Neural cell (in vitro differentiated cells): Measurements from ENCODE around the gene CLINT1. TPM values are rescaled to one million over a fixed set of nuclear protein-coding genes. Genes with fewer than 3 reads are reported as not detected.

Source experiments
- H2AFZ ChIP-seq: fragments of 200-600, 300-800 bp; sonication (generic), shearing (Covaris generic); 2 replicates; pipeline ENCODE4 v1.6.0; 2014; ENCODE audit warnings: low read depth, mild to moderate bottlenecking, antibody characterized with exemption, low read length, moderate library complexity
- H3F3A ChIP-seq: fragments of 200-600 bp; shearing (Covaris generic); 2 replicates; pipeline ENCODE4 v1.6.1; 2016; ENCODE audit warnings: mild to moderate bottlenecking, moderate library complexity, mixed read lengths, antibody characterized with exemption, low read length; ENCODE audit not compliant: insufficient read depth, poor library complexity, severe bottlenecking
- H3K27ac ChIP-seq: fragments of 200-600, 300-800 bp; sonication (generic), shearing (Covaris generic); 2 replicates; pipeline ENCODE4 v1.5.1; 2014; ENCODE audit warnings: mild to moderate bottlenecking, low read length, moderate library complexity
- H3K27me3 ChIP-seq: fragments of 300-800, 200-600 bp; sonication (generic), shearing (Covaris generic); 2 replicates; pipeline ENCODE4 v1.6.0; 2014; ENCODE audit warnings: mild to moderate bottlenecking, low read depth, low read length, moderate library complexity; ENCODE audit not compliant: insufficient read depth
- H3K36me3 ChIP-seq: fragments of 300-800, 200-600 bp; sonication (generic), shearing (Covaris generic); 2 replicates; pipeline ENCODE4 v1.5.1; 2014; ENCODE audit warnings: mild to moderate bottlenecking, antibody characterized with exemption, low read length, moderate library complexity; ENCODE audit not compliant: insufficient read depth
- H3K4me2 ChIP-seq: fragments of 300-800, 200-600 bp; sonication (generic), shearing (Covaris generic); 2 replicates; pipeline ENCODE4 v1.6.0; 2014; ENCODE audit warnings: mild to moderate bottlenecking, low read length
- H3K4me3 ChIP-seq: fragments of 300-800, 200-600 bp; sonication (generic), shearing (Covaris generic); 2 replicates; pipeline ENCODE4 v1.5.1; 2014; ENCODE audit warnings: mild to moderate bottlenecking, low read length, moderate library complexity
- H3K79me2 ChIP-seq: fragments of 200-600 bp; shearing (Covaris generic); replicated peaks from 2 replicates; pipeline ENCODE4 v1.6.0; 2014; ENCODE audit warnings: mild to moderate bottlenecking, low read length, moderate library complexity; ENCODE audit not compliant: insufficient read depth
- H3K9ac ChIP-seq: fragments of 300-800, 200-600 bp; sonication (generic), shearing (Covaris generic); 2 replicates; pipeline ENCODE4 v1.6.1; 2016; ENCODE audit warnings: mild to moderate bottlenecking, low read length, mixed read lengths
- H3K9me2 ChIP-seq: fragments of 200-600 bp; shearing (Covaris generic); 2 replicates; pipeline ENCODE4 v1.6.1; 2016; ENCODE audit warnings: mild to moderate bottlenecking, low read length, mixed read lengths; ENCODE audit not compliant: insufficient read depth
- H3K9me3 ChIP-seq: fragments of 200-600, 300-800 bp; sonication (generic), shearing (Covaris generic); 2 replicates; pipeline ENCODE4 v1.6.1; 2016; ENCODE audit warnings: mild to moderate bottlenecking, mixed run types, low read length, moderate library complexity, mixed read lengths
- H4K20me1 ChIP-seq: fragments of 200-600 bp; shearing (Covaris generic); 2 replicates; pipeline ENCODE4 v1.6.1; 2016; ENCODE audit warnings: mild to moderate bottlenecking, mixed run types; ENCODE audit not compliant: insufficient read depth
- EP300 ChIP-seq: fragments of 450-650 bp; conservative IDR thresholded peaks from 2 replicates; pipeline ENCODE4 v1.6.1; 2014; ENCODE audit warnings: antibody characterized with exemption, mild to moderate bottlenecking, moderate library complexity; ENCODE audit not compliant: poor library complexity, severe bottlenecking
- EZH2 ChIP-seq: fragments of 200-600, 300-800 bp; shearing (Covaris generic), sonication (generic); IDR thresholded peaks from 2 replicates; pipeline ENCODE4 v1.6.1; 2014; ENCODE audit warnings: antibody characterized with exemption, low read length, borderline replicate concordance, mild to moderate bottlenecking; ENCODE audit not compliant: insufficient read depth, poor library complexity, severe bottlenecking
- MXI1 ChIP-seq: fragments of 450-650 bp; conservative IDR thresholded peaks from 2 replicates; pipeline ENCODE4 v1.6.1; 2014; ENCODE audit warnings: antibody characterized with exemption, mild to moderate bottlenecking; ENCODE audit not compliant: poor library complexity, severe bottlenecking
- POLR2AphosphoS5 ChIP-seq: IDR thresholded peaks from 2 replicates; pipeline ENCODE4 v1.6.1; 2012
- RAD21 ChIP-seq: fragments of 450-650 bp; conservative IDR thresholded peaks from 2 replicates; pipeline ENCODE4 v1.6.1; 2014; ENCODE audit warnings: antibody characterized with exemption, mild to moderate bottlenecking, moderate library complexity
- SMC3 ChIP-seq: fragments of 450-650 bp; conservative IDR thresholded peaks from 2 replicates; pipeline ENCODE4 v1.6.1; 2014; ENCODE audit warnings: antibody characterized with exemption, mild to moderate bottlenecking, moderate library complexity; ENCODE audit not compliant: poor library complexity
- TAF1 ChIP-seq: IDR thresholded peaks from 2 replicates; pipeline ENCODE4 v1.6.1; 2012; ENCODE audit warnings: low read depth
- polyA plus RNA-seq: library from polyadenylated mRNA; depleted of rRNA; stranded (reverse); fragments of >200 nt; gene quantifications from 2 replicates; pipeline ENCODE4 v1.2.3, GENCODE V29; 2014
- TF ChIP-seq, protein P1 (sequence below): fragments of 450-650 bp; IDR thresholded peaks from 2 replicates; pipeline ENCODE4 v1.5.1; 2014; ENCODE audit warnings: antibody characterized with exemption, mild to moderate bottlenecking, moderate library complexity; ENCODE audit not compliant: poor library complexity, severe bottlenecking
- TF ChIP-seq, protein P2 (sequence below): IDR thresholded peaks from 2 replicates; pipeline ENCODE4 v1.6.1; 2012; ENCODE audit warnings: borderline replicate concordance

CLINT1 gene
- polyA plus RNA-seq, 1 donor from 2014 or later: 47.3 TPM

DNA sequence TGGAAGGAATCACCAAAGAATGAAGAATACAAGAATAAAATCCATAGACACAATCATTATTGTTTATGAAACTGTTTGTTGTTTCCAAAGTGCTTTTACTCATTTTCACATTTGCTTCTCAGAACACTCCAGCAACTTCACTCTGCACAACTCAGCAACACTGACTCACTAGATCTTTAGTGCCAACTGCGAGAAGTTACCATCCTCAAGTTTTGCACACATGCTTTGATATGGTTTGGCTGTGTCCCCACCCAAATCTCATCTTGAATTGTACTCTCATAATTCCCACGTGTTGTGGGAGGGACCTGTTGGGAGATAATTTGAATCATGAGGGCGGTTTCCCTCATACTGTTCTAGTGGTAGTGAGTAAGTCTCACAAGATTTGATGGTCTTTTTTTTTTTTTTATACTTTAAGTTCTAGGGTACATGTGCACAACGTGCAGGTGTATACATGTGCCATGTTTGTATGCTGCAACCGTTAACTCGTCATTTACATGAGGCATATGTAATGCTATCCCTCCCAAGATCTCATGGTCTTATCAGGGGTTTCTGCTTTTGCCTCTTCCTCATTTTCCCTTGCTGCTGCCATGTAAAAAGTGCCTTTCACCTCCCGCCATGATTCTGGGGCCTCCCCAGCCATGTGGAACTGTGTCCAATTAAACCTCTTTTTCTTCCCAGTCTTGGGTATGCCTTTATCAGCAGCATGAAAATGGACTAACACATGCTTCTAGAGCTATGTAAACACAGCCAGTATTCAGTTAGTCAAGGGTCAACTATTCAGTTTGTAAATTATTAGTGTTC is 36.9 kb downstream of the CLINT1 start:
- Histone ChIP-seq H3F3A (no peaks in the 10 kb centered on the region), H3K4me2 (no peak overlapping the region)

DNA sequence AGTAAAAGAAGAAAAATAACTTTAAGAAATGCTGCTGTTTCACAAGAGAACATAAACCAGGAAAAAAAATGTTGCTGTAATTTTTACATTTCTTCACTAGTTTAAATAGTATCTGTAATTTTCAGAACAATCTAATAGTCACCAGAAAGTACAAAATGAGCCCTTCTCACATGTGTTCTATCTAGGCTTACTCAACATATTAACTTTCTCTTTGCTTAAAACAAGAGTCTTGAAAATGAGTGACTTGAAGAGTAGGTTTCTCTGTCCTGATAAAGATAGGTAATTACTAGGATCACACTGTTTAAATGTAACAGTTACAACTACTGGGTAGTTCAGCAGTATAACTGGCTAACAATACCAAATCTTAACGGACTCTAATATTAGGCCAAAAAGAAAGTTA is 37.5 kb downstream of the CLINT1 start:
- no peaks in the 10 kb centered on the region for H3K9me3 ChIP-seq
- no peak overlapping the region for H2AFZ ChIP-seq
- TF ChIP-seq, protein P1, sequence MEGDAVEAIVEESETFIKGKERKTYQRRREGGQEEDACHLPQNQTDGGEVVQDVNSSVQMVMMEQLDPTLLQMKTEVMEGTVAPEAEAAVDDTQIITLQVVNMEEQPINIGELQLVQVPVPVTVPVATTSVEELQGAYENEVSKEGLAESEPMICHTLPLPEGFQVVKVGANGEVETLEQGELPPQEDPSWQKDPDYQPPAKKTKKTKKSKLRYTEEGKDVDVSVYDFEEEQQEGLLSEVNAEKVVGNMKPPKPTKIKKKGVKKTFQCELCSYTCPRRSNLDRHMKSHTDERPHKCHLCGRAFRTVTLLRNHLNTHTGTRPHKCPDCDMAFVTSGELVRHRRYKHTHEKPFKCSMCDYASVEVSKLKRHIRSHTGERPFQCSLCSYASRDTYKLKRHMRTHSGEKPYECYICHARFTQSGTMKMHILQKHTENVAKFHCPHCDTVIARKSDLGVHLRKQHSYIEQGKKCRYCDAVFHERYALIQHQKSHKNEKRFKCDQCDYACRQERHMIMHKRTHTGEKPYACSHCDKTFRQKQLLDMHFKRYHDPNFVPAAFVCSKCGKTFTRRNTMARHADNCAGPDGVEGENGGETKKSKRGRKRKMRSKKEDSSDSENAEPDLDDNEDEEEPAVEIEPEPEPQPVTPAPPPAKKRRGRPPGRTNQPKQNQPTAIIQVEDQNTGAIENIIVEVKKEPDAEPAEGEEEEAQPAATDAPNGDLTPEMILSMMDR: no peak
- TF ChIP-seq SMC3 (no peak), EP300 (no peak), MXI1 (no peak), TAF1 (no peak), RAD21 (no peak), POLR2AphosphoS5 (no peak), EZH2 (no peak)
- TF ChIP-seq, protein P2, sequence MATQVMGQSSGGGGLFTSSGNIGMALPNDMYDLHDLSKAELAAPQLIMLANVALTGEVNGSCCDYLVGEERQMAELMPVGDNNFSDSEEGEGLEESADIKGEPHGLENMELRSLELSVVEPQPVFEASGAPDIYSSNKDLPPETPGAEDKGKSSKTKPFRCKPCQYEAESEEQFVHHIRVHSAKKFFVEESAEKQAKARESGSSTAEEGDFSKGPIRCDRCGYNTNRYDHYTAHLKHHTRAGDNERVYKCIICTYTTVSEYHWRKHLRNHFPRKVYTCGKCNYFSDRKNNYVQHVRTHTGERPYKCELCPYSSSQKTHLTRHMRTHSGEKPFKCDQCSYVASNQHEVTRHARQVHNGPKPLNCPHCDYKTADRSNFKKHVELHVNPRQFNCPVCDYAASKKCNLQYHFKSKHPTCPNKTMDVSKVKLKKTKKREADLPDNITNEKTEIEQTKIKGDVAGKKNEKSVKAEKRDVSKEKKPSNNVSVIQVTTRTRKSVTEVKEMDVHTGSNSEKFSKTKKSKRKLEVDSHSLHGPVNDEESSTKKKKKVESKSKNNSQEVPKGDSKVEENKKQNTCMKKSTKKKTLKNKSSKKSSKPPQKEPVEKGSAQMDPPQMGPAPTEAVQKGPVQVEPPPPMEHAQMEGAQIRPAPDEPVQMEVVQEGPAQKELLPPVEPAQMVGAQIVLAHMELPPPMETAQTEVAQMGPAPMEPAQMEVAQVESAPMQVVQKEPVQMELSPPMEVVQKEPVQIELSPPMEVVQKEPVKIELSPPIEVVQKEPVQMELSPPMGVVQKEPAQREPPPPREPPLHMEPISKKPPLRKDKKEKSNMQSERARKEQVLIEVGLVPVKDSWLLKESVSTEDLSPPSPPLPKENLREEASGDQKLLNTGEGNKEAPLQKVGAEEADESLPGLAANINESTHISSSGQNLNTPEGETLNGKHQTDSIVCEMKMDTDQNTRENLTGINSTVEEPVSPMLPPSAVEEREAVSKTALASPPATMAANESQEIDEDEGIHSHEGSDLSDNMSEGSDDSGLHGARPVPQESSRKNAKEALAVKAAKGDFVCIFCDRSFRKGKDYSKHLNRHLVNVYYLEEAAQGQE: no peak
- no peak overlapping the region for H3K4me2 ChIP-seq
- H3K9me2 ChIP-seq: no peaks in the 10 kb centered on the region
- no peaks in the 10 kb centered on the region for H4K20me1 ChIP-seq
- no peak overlapping the region for H3K9ac ChIP-seq
- no peaks in the 10 kb centered on the region for H3F3A ChIP-seq
- no peaks in the 10 kb centered on the region for H3K36me3 ChIP-seq
- H3K27me3 ChIP-seq: no peaks in the 10 kb centered on the region
- no peak overlapping the region for H3K4me3 ChIP-seq
- peaks cover 38% of the 10 kb centered on the region for H3K79me2 ChIP-seq
- no peak overlapping the region for H3K27ac ChIP-seq

More for the DNA sequence above, 36.9 kb downstream of the CLINT1 start:
- Histone ChIP-seq H3K36me3 (no peaks in the 10 kb centered on the region), H3K27ac (no peak overlapping the region), H3K9me3 (no peaks in the 10 kb centered on the region), H3K4me3 (no peak overlapping the region), H4K20me1 (no peaks in the 10 kb centered on the region), H3K27me3 (no peaks in the 10 kb centered on the region), H2AFZ (no peak overlapping the region), H3K9ac (no peak overlapping the region), H3K79me2 (peaks cover 38% of the 10 kb centered on the region), H3K9me2 (no peaks in the 10 kb centered on the region)
- no peak for TF ChIP-seq TAF1
- no peak for TF ChIP-seq EP300
